Tibial nerve (tissue), 4 donors: ENCODE data around the gene NEDD4L.

Experiments
- CTCF ChIP-seq, 5 experiments: fragments of 200-600 bp in 3 of 5; fragments of 450-650 bp in 2 of 5; sonication (generic) in 3 of 5; IDR thresholded peaks; one replicate each; pipeline ENCODE4 v1.5.1; 2016 to 2019; ENCODE audit warnings: antibody characterized with exemption in 5 of 5, mild to moderate bottlenecking in 3 of 5, moderate library complexity in 2 of 5
- EP300 ChIP-seq, 2 donors: sonication (generic); formaldehyde crosslinking; IDR thresholded peaks; one replicate each; pipeline ENCODE4 v1.6.1; 2017; ENCODE audit warnings: antibody characterized with exemption in 2 of 2, mild to moderate bottlenecking in 1 of 2
- POLR2A ChIP-seq, 2 donors: fragments of 450-650 bp; IDR thresholded peaks; one replicate each; pipeline ENCODE4 v1.6.1; 2017; ENCODE audit warnings: antibody characterized with exemption in 2 of 2, mild to moderate bottlenecking in 2 of 2, moderate library complexity in 2 of 2

DNA sequence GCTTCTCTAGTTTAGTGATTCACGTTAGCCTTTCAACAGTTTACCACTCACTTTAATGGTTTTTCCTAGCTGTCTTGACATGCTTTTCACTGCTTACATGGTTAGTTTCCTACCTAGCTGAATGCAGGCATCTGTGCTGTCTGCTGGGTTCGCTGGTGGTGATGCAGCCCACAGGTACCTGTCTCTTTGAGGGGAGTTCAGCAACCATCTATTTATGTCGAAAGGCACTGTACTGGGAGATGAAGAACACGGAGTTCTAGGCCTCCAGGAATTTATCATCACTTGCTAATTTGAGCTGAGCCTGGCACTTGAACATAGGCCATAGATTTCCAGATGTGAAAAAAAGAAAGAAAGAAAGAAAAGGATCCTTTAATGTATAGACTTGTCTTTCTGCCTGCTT is 148.5 kb downstream of the NEDD4L start:
- TF ChIP-seq CTCF (IDR thresholded peaks at IDR 0.05) = no peak
- TF ChIP-seq EP300 (IDR thresholded peaks at IDR 0.05) = no peak
- TF ChIP-seq POLR2A (IDR thresholded peaks at IDR 0.05) = no peak
